ENCODE data around the gene DCANP1.

- TF ChIP-seq CTCF (IDR thresholded peaks at IDR 0.05; ENCODE audit: low read depth, low read length, missing input control) (no peak), GABPA (IDR thresholded peaks at IDR 0.05 in 1 of 2, conservative IDR thresholded peaks at IDR 0.05 in 1 of 2) (no peak), REST (IDR thresholded peaks at IDR 0.05) (no peak), YY1 (IDR thresholded peaks at IDR 0.05) (no peak), JUND (IDR thresholded peaks at IDR 0.05) (no peak), NR2F2 (IDR thresholded peaks at IDR 0.05) (no peak), ZBTB33 (IDR thresholded peaks at IDR 0.05) (no peak), RAD21 (IDR thresholded peaks at IDR 0.05) (no peak), TAF1 (conservative IDR thresholded peaks at IDR 0.05) (no peak), MAX (IDR thresholded peaks at IDR 0.05) (no peak), RXRA (IDR thresholded peaks at IDR 0.05) (no peak), SP1 (IDR thresholded peaks at IDR 0.05) (no peak)
Measured at GRCh38 chr5:135423846-135424168, 23.3 kb downstream of the DCANP1 start.
